ENCODE measurements around the gene SHC3. TPM values are rescaled to one million over a fixed set of nuclear protein-coding genes. Genes with fewer than 3 reads are reported as not detected.
A peak's percentile ranks its signal among the peaks of the same experiment; 100 is the strongest.

Gene SHC3
- total and polyA plus RNA-seq, 2 experiments from 2014 or later: 0.30 to 0.54 TPM

GRCh38 chr9:89137542-89138462, 40.8 kb downstream of the SHC3 start:
- 10 to 15% methylated on average over 8 of the region's 8 CpGs for WGBS, 2 experiments (ENCODE audit: low coverage in 1 of 2, low lambda C conversion rate in 2 of 2, missing lambda C conversion rate in 2 of 2)

GRCh38 chr9:89135591-89136166, 42.9 kb downstream of the SHC3 start:
- TF ChIP-seq EZH2 (IDR thresholded peaks at IDR 0.05; ENCODE audit: insufficient read depth, poor library complexity, severe bottlenecking) (no peak), EZH2phosphoT487 (IDR thresholded peaks at IDR 0.05; ENCODE audit: insufficient read depth, low read depth) (no peak)
- no peaks in the 10 kb centered on the region for H3K9me3 ChIP-seq (ENCODE audit: low read depth)
- in situ Hi-C loops (cut with MboI): no loop called here
- H2AFZ ChIP-seq: no peak overlapping the region
- WGBS, 2 experiments (ENCODE audit: low coverage in 1 of 2, low lambda C conversion rate in 2 of 2, missing lambda C conversion rate in 2 of 2): 94 to 97% methylated on average over 3 of the region's 3 CpGs
- no peak overlapping the region for H3K4me3 ChIP-seq
- H3K4me1 ChIP-seq (ENCODE audit: insufficient read depth): peaks cover 35% of the 10 kb centered on the region
- no peaks in the 10 kb centered on the region for H3K27me3 ChIP-seq (replicated peaks; ENCODE audit: insufficient read depth)
- no peaks in the 10 kb centered on the region for H4K20me1 ChIP-seq (ENCODE audit: insufficient read depth)
- H3K36me3 ChIP-seq (ENCODE audit: low read depth): no peaks in the 10 kb centered on the region
- DNase-seq: no peak
- no peak overlapping the region for H3K27ac ChIP-seq
- H3K79me2 ChIP-seq (ENCODE audit: insufficient read depth): no peaks in the 10 kb centered on the region
- H3K9me2 ChIP-seq (ENCODE audit: insufficient read depth): no peaks in the 10 kb centered on the region
- H3F3A ChIP-seq (ENCODE audit: insufficient read depth): peaks cover 45% of the 10 kb centered on the region
- H3K9ac ChIP-seq: no peak overlapping the region
- H3K4me2 ChIP-seq (ENCODE audit: unreplicated experiment): no peak overlapping the region

More at GRCh38 chr9:89137542-89138462, 40.8 kb downstream of the SHC3 start:
- in situ Hi-C loops (cut with MboI): no loop called here
- DNase-seq: peak; percentile 97
- Histone ChIP-seq H3K9ac (peak overlapping the region; percentile 67), H3K4me3 (peak overlapping the region; percentile 50), H3K9me3 (ENCODE audit: low read depth) (no peaks in the 10 kb centered on the region), H4K20me1 (ENCODE audit: insufficient read depth) (no peaks in the 10 kb centered on the region), H2AFZ (peak overlapping the region; percentile 30), H3F3A (ENCODE audit: insufficient read depth) (peaks cover 45% of the 10 kb centered on the region), H3K27ac (peak overlapping the region; percentile 91), H3K79me2 (ENCODE audit: insufficient read depth) (no peaks in the 10 kb centered on the region), H3K36me3 (ENCODE audit: low read depth) (no peaks in the 10 kb centered on the region), H3K27me3 (replicated peaks; ENCODE audit: insufficient read depth) (no peaks in the 10 kb centered on the region), H3K4me1 (ENCODE audit: insufficient read depth) (peaks cover 35% of the 10 kb centered on the region), H3K4me2 (ENCODE audit: unreplicated experiment) (peak overlapping the region; percentile 88), H3K9me2 (ENCODE audit: insufficient read depth) (no peaks in the 10 kb centered on the region)
- TF ChIP-seq EZH2phosphoT487 (IDR thresholded peaks at IDR 0.05; ENCODE audit: insufficient read depth, low read depth) (no peak), EZH2 (IDR thresholded peaks at IDR 0.05; ENCODE audit: insufficient read depth, poor library complexity, severe bottlenecking) (no peak)

- Histone ChIP-seq H3F3A (ENCODE audit: insufficient read depth) (peaks cover 36% of the 10 kb centered on the region), H4K20me1 (ENCODE audit: insufficient read depth) (no peaks in the 10 kb centered on the region), H2AFZ (no peak overlapping the region), H3K9me3 (ENCODE audit: low read depth) (no peaks in the 10 kb centered on the region), H3K4me1 (ENCODE audit: insufficient read depth) (peaks cover 31% of the 10 kb centered on the region), H3K36me3 (ENCODE audit: low read depth) (no peaks in the 10 kb centered on the region), H3K9me2 (ENCODE audit: insufficient read depth) (no peaks in the 10 kb centered on the region), H3K27ac (no peak overlapping the region), H3K4me3 (no peak overlapping the region), H3K9ac (no peak overlapping the region), H3K79me2 (ENCODE audit: insufficient read depth) (no peaks in the 10 kb centered on the region), H3K4me2 (ENCODE audit: unreplicated experiment) (no peak overlapping the region), H3K27me3 (replicated peaks; ENCODE audit: insufficient read depth) (no peaks in the 10 kb centered on the region)
- WGBS, 2 experiments (ENCODE audit: low coverage in 1 of 2, low lambda C conversion rate in 2 of 2, missing lambda C conversion rate in 2 of 2): 98 to 100% methylated on average over 1 of the region's 1 CpG
- in situ Hi-C loops (cut with MboI): no loop called here
- TF ChIP-seq EZH2phosphoT487 (IDR thresholded peaks at IDR 0.05; ENCODE audit: insufficient read depth, low read depth): no peak
- TF ChIP-seq EZH2 (IDR thresholded peaks at IDR 0.05; ENCODE audit: insufficient read depth, poor library complexity, severe bottlenecking): no peak
- no peak for DNase-seq
Measured at GRCh38 chr9:89134709-89135108, 43.9 kb downstream of the SHC3 start.

GRCh38 chr9:89122949-89123348, 55.7 kb downstream of the SHC3 start:
- DNase-seq: peak; percentile 54
- Histone ChIP-seq H3K4me1 (ENCODE audit: insufficient read depth) (no peaks in the 10 kb centered on the region), H3F3A (ENCODE audit: insufficient read depth) (no peaks in the 10 kb centered on the region), H3K9me2 (ENCODE audit: insufficient read depth) (no peaks in the 10 kb centered on the region), H3K79me2 (ENCODE audit: insufficient read depth) (no peaks in the 10 kb centered on the region), H3K36me3 (ENCODE audit: low read depth) (no peaks in the 10 kb centered on the region), H3K27me3 (replicated peaks; ENCODE audit: insufficient read depth) (no peaks in the 10 kb centered on the region), H3K9ac (no peak overlapping the region), H3K9me3 (ENCODE audit: low read depth) (no peaks in the 10 kb centered on the region), H3K27ac (no peak overlapping the region), H4K20me1 (ENCODE audit: insufficient read depth) (no peaks in the 10 kb centered on the region), H2AFZ (no peak overlapping the region), H3K4me2 (ENCODE audit: unreplicated experiment) (no peak overlapping the region), H3K4me3 (no peak overlapping the region)
- no peak for TF ChIP-seq EZH2phosphoT487 (IDR thresholded peaks at IDR 0.05; ENCODE audit: insufficient read depth, low read depth)
- TF ChIP-seq EZH2 (IDR thresholded peaks at IDR 0.05; ENCODE audit: insufficient read depth, poor library complexity, severe bottlenecking): no peak
- in situ Hi-C loops (cut with MboI): no loop called here
- 50 to 53% methylated on average over 2 of the region's 2 CpGs for WGBS, 2 experiments (ENCODE audit: low coverage in 1 of 2, low lambda C conversion rate in 2 of 2, missing lambda C conversion rate in 2 of 2)
